ACC112 (cell line): ENCODE data around the gene COL24A1.
A peak's percentile ranks its signal among the peaks of the same experiment; 100 is the strongest.
"Not testable (repeated sequence)": the region's sequence is repeated elsewhere in the genome, so short reads cannot be mapped to it uniquely, and the experiment has no call there.

ENCODE experiments used
- H2AFZ ChIP-seq: fragments of 200-600 bp; sonication (generic); one replicate; pipeline ENCODE4 v1.6.0; 2017; ENCODE audit warnings: antibody characterized with exemption, low read length; ENCODE audit not compliant: unreplicated experiment
- H3K27ac ChIP-seq: fragments of 200-600 bp; sonication (generic); 2 replicates; pipeline ENCODE4 v1.5.1; 2014; ENCODE audit warnings: low read depth, mild to moderate bottlenecking, antibody characterized with exemption, low read length, moderate library complexity
- H3K27me3 ChIP-seq: fragments of 200-600 bp; sonication (generic); 2 replicates; pipeline ENCODE4 v1.6.1; 2014; ENCODE audit warnings: mild to moderate bottlenecking, antibody characterized with exemption, low read length, moderate library complexity, mixed read lengths; ENCODE audit not compliant: insufficient read depth
- H3K36me3 ChIP-seq: fragments of 200-600 bp; sonication (generic); 2 replicates; pipeline ENCODE4 v1.6.1; 2016; ENCODE audit warnings: mild to moderate bottlenecking, antibody characterized with exemption, low read length, moderate library complexity, mixed read lengths; ENCODE audit not compliant: insufficient read depth
- H3K4me1 ChIP-seq: fragments of 200-600 bp; sonication (generic); one replicate; pipeline ENCODE4 v1.6.1; 2016; ENCODE audit warnings: low read length, mixed read lengths; ENCODE audit not compliant: insufficient read depth, unreplicated experiment, control insufficient read depth
- H3K4me3 ChIP-seq: fragments of 200-600 bp; sonication (generic); 2 replicates; pipeline ENCODE4 v1.5.1; 2014; ENCODE audit warnings: mild to moderate bottlenecking, low read depth, low read length
- H3K79me2 ChIP-seq: fragments of 200-600 bp; sonication (generic); one replicate; pipeline ENCODE4 v1.6.0; 2016; ENCODE audit warnings: low read length; ENCODE audit not compliant: control insufficient read depth, unreplicated experiment, insufficient read depth

Gene COL24A1

GRCh38 chr1:85850238-85850637 lies 306.3 kb downstream of the COL24A1 start:
- H3K27me3 ChIP-seq, result no peaks in the 10 kb centered on the region
- H3K79me2 ChIP-seq, result no peaks in the 10 kb centered on the region
- H2AFZ ChIP-seq, result no peak overlapping the region
- peaks cover 17% of the 10 kb centered on the region for H3K4me1 ChIP-seq
- H3K36me3 ChIP-seq, result no peaks in the 10 kb centered on the region
- peak overlapping the region; percentile 12; the same call in 1 of the 2 replicates for H3K4me3 ChIP-seq
- peak overlapping the region; percentile 82 for H3K27ac ChIP-seq

GRCh38 chr1:85849660-85850059 lies 306.9 kb downstream of the COL24A1 start:
- H2AFZ ChIP-seq, result peak overlapping the region; percentile 45
- H3K4me3 ChIP-seq, result peak overlapping the region; percentile 12; the same call in 1 of the 2 replicates
- no peaks in the 10 kb centered on the region for H3K27me3 ChIP-seq
- peak overlapping the region; percentile 82 for H3K27ac ChIP-seq
- no peaks in the 10 kb centered on the region for H3K36me3 ChIP-seq
- no peaks in the 10 kb centered on the region for H3K79me2 ChIP-seq
- peaks cover 17% of the 10 kb centered on the region for H3K4me1 ChIP-seq

- H3K4me1 ChIP-seq, result peaks cover 17% of the 10 kb centered on the region
- no peaks in the 10 kb centered on the region for H3K27me3 ChIP-seq
- no peak overlapping the region for H2AFZ ChIP-seq
- H3K79me2 ChIP-seq, result no peaks in the 10 kb centered on the region
- H3K36me3 ChIP-seq, result no peaks in the 10 kb centered on the region
- no peak overlapping the region for H3K27ac ChIP-seq
- no peak overlapping the region for H3K4me3 ChIP-seq
These were observed 309.2 kb downstream of the COL24A1 start for GRCh38 chr1:85847356-85847755.

- H3K27ac ChIP-seq, result no peak overlapping the region
- no peaks in the 10 kb centered on the region for H3K27me3 ChIP-seq
- H2AFZ ChIP-seq, result no peak overlapping the region
- no peaks in the 10 kb centered on the region for H3K79me2 ChIP-seq
- no peak overlapping the region for H3K4me3 ChIP-seq
- no peaks in the 10 kb centered on the region for H3K36me3 ChIP-seq
- peaks cover 17% of the 10 kb centered on the region for H3K4me1 ChIP-seq
These were observed 309.9 kb downstream of the COL24A1 start for GRCh38 chr1:85846706-85847105.

GRCh38 chr1:85839459-85839858 lies 317.1 kb downstream of the COL24A1 start:
- H2AFZ ChIP-seq, result no peak overlapping the region
- H3K79me2 ChIP-seq, result no peaks in the 10 kb centered on the region
- H3K4me3 ChIP-seq, result no peak overlapping the region
- no peak overlapping the region for H3K27ac ChIP-seq
- H3K36me3 ChIP-seq, result no peaks in the 10 kb centered on the region
- H3K4me1 ChIP-seq, result no peaks in the 10 kb centered on the region
- no peaks in the 10 kb centered on the region for H3K27me3 ChIP-seq

- Histone ChIP-seq H3K79me2 (no peaks in the 10 kb centered on the region), H3K27ac (no peak overlapping the region)
These were observed 318.3 kb downstream of the COL24A1 start for GRCh38 chr1:85838238-85838637.

GRCh38 chr1:85836736-85837135 lies 319.8 kb downstream of the COL24A1 start:
- Histone ChIP-seq H3K4me1 (no peaks in the 10 kb centered on the region), H2AFZ (no peak overlapping the region), H3K4me3 (no peak overlapping the region), H3K79me2 (no peaks in the 10 kb centered on the region), H3K36me3 (no peaks in the 10 kb centered on the region), H3K27ac (no peak overlapping the region), H3K27me3 (no peaks in the 10 kb centered on the region)

More at GRCh38 chr1:85838238-85838637, 318.3 kb downstream of the COL24A1 start:
- no peak overlapping the region for H2AFZ ChIP-seq
- no peaks in the 10 kb centered on the region for H3K36me3 ChIP-seq
- H3K4me3 ChIP-seq, result no peak overlapping the region
- H3K4me1 ChIP-seq, result no peaks in the 10 kb centered on the region
- H3K27me3 ChIP-seq, result no peaks in the 10 kb centered on the region

GRCh38 chr1:85833165-85833564 lies 323.4 kb downstream of the COL24A1 start:
- H3K4me1 ChIP-seq, H2AFZ ChIP-seq, H3K36me3 ChIP-seq, H3K4me3 ChIP-seq, H3K27me3 ChIP-seq, H3K79me2 ChIP-seq, H3K27ac ChIP-seq: not testable (repeated sequence)

GRCh38 chr1:85830837-85831236 lies 325.7 kb downstream of the COL24A1 start:
- Histone ChIP-seq H3K4me1 (no peaks in the 10 kb centered on the region), H3K27ac (no peak overlapping the region), H2AFZ (no peak overlapping the region), H3K36me3 (no peaks in the 10 kb centered on the region), H3K79me2 (no peaks in the 10 kb centered on the region), H3K27me3 (no peaks in the 10 kb centered on the region), H3K4me3 (no peak overlapping the region)

GRCh38 chr1:85824066-85824840 lies 332.3 kb downstream of the COL24A1 start:
- H2AFZ ChIP-seq, result no peak overlapping the region
- H3K4me1 ChIP-seq, result no peaks in the 10 kb centered on the region
- no peak overlapping the region for H3K4me3 ChIP-seq
- no peaks in the 10 kb centered on the region for H3K36me3 ChIP-seq
- H3K27me3 ChIP-seq, result no peaks in the 10 kb centered on the region
- H3K79me2 ChIP-seq, result no peaks in the 10 kb centered on the region
- no peak overlapping the region for H3K27ac ChIP-seq

GRCh38 chr1:85822696-85823095 lies 333.9 kb downstream of the COL24A1 start:
- Histone ChIP-seq H3K36me3 (no peaks in the 10 kb centered on the region), H3K4me1 (peaks cover 14% of the 10 kb centered on the region), H3K4me3 (no peak overlapping the region), H2AFZ (no peak overlapping the region), H3K27ac (no peak overlapping the region), H3K79me2 (no peaks in the 10 kb centered on the region), H3K27me3 (no peaks in the 10 kb centered on the region)
